Raji (cell line): ENCODE measurements around the gene RALGPS1.

Experiments used
- POLR2A ChIP-seq: IDR thresholded peaks from 2 replicates; pipeline ENCODE4 v1.6.1; 2011; ENCODE audit warnings: low read depth, low read length, control low read depth; ENCODE audit not compliant: insufficient read depth

RALGPS1 gene

GRCh38 chr9:127225801-127226625, 311.4 kb downstream of the RALGPS1 start:
- TF ChIP-seq POLR2A, result no peak

- no peak for TF ChIP-seq POLR2A
Measured at GRCh38 chr9:127229691-127230417, 315.3 kb downstream of the RALGPS1 start.

- no peak for TF ChIP-seq POLR2A
Measured at GRCh38 chr9:127231666-127232065, 317.1 kb downstream of the RALGPS1 start.

DNA sequence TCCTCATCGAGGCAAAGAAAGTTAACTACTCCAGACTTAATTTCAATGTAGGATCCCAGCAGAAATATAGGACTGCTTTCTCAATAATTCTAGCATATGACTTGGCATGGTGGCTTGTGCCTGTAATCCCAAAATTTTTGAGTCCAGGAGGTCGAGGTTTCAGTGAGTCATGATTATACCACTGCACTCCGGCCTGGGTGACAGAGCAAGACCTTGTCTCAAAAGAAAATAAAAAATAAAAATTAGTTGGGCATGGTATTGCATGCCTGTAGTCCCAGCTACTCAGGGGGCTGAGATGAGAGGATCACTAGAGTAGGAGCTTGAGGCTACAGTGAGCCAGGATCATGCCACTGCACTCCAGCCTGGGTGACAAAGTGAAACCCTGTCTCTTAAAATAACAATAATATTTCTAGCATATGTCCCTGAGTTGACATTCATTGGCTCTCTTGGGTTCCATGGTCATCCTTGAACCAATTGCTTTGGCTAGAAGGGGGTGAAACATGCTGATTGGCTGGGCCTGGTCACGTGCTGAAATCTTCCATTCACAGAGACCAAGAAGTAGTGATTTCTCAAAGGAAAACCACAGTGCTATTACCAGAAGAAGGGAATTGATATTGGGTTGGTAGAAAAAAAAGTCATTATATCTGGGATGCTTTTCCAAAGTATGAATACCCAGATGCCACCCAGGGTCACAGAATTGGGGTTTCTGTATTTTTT, 318.4 kb downstream of the RALGPS1 start:
- no peak for TF ChIP-seq POLR2A

DNA sequence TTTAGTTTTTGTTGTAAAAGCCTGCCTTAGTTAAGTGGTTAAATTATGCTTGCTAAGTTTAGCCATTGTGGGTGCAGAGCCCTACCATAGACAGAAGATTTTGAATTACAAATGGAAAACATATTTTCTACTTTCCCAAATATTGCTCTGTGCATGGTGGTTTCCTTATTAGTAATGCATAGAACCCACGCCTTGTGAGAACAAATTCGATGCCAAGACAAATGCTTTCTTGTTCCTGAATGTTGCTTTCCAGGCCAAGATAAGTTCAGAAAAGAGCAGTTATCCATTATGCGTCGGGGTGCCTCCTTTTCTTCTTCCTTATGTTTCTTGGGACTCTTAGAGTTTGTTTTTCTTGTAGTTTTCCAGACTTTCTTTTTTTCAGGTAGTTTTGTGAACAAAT, 319.0 kb downstream of the RALGPS1 start:
- no peak for TF ChIP-seq POLR2A

DNA sequence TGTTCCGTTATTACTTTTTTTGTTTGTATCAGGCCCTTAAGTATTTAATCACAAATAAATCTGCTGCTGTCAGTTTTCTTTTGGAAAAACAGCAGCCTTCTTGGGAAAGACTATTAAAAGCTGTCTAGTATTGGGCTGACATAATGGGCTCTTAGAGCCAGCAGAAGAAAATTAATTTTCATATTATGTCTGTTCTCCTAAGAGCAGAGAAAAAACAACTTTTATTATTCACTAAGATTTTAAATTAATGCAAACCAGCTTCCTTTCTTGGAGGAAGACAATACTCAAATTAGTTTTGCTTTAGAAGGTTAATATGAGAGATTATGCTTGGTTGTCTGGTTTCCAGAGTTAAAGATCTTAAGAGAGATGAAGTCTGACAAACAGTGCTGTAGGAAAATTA, 319.4 kb downstream of the RALGPS1 start:
- no peak for TF ChIP-seq POLR2A

DNA sequence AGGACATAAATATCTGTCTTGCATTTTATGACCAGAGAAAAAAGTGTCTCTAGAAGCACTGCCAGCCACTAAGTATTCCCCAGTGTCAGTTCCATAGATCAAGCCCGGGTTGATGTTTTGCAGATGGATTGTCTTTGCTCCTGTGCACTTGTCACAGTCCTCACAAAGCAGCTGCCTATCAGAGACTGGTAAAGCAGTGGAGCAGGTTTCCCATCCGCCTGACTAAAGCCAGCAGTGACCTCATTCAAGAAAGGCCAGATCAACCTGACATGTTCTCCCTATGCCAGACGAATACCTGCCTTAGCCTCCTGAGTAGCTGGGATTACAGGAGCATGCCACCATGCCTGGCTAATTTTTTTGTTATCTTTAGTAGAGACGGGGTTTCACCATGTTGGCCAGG, 323.2 kb downstream of the RALGPS1 start:
- TF ChIP-seq POLR2A, result no peak

GRCh38 chr9:127241354-127241753, 326.8 kb downstream of the RALGPS1 start:
- TF ChIP-seq POLR2A, result no peak

DNA sequence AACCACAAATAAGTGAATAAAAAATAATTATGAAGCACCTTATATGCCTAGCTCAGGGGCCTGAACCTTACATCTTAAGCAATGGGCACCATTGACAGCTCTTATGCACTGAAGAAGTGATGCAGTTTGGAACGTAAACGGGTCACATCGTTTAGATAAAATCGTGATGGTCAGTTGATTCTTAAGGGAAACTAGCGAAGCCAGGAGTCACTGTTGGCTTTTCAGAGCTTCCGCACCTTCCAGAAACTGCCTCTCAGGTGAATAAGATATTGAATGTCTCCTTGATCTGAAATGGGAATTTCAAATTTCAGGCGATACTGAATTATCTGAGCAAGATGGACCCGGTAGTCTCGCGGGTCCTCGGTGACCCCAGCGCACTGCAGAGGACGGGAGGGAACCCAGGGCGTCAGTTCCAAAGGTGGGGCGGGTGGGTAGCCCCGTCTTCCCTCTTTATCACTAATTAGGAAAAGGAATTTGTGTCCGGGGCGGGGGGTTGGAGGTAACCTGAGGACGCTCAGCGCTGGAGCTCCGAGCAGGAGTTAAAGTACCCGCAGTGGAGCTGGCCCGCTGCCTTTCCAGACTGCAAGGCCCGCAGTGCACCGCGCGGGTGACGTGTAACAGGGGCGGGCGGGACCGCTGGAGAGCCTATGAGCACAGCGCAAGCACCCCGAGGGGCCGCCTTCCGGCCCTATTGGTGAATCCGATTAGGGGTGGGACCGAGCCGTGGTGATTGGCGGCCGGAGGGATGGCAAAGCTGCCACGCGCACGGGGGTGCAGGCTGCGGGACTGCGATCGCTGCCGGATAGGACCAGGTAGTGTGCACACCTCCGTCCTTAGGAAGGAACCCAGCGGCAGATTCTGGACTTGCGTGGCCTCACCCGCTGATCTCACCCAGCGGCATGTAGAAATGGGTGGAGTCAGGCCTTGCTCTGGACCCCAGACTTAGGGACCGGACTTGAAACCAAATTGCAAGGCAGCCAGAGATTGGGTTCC, 330.3 kb downstream of the RALGPS1 start:
- TF ChIP-seq POLR2A, result peak; percentile 89

DNA sequence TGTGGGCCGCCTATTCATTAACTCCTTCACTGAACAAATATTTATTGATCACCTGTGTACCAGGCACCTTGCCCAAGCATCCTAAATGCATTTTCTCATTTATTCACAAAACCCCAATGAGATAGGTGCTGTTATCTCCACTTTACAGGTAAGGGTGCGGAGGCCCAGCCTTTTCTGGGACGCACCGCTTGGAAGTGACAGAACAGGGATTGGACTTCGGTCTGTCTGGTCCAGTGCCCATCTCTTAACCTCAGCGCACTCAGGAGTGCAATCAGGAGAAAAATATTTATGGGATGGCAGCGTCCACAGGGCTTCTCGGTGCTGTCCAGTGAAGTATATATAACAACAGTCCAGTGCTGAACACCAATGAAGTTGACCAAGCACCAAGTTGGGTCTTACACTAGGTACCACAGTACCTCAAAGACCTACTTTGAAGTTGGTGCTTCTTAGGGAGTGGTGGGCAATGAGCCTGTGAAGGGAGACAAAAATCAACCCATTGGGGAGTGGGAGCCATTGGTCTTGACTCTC, 331.1 kb downstream of the RALGPS1 start:
- no peak for TF ChIP-seq POLR2A

DNA sequence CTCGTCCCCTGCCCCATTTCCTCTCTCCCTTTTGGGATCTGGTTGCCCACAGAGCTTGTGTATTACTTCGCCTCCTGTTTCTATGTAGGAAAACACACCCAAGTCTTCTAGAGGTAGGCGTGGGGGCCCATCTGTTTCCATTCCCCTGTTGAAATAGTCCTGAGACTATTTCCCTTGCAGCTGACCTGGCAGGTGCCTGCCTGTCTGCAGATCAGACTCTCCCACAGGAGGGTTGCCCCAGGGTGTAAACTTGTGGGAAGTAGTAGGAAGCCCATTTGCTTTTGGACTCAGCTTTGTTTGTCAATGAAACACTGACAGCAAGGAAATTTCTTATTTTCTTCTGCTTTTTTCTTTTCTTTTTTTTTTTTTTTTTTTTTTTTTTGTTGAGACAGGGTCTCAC, 333.7 kb downstream of the RALGPS1 start:
- TF ChIP-seq POLR2A, result no peak

- no peak for TF ChIP-seq POLR2A
Measured at GRCh38 chr9:127249877-127250276, 335.3 kb downstream of the RALGPS1 start.

- no peak for TF ChIP-seq POLR2A
Measured at GRCh38 chr9:127250896-127251391, 336.4 kb downstream of the RALGPS1 start.
